ENCODE measurements around the gene NPHS1.
A peak's percentile ranks its signal among the peaks of the same experiment; 100 is the strongest.
"Not testable (repeated sequence)": the region's sequence is repeated elsewhere in the genome, so short reads cannot be mapped to it uniquely, and the experiment has no call there.

Gene NPHS1

DNA sequence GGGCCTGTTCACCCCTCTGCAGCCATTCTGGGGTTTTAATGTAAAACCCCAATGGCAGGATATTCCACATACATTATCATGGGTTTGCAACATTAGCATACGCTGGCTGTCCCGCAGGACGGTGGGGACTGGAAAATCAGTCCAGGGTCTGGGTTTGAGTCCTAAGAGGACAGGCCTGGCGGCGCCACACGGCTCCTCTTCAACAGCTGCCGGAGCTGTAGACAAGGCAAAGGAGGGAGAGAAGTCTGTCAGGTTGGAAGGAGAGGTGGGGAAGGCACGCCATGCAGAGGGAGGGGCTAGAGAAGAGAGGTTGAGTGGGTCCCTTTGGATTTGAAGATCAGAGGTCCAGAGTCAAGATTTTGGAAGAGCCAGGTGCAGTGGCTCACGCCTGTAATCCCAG lies 36.1 kb upstream of the NPHS1 start:
- H3K9ac ChIP-seq (ENCODE audit: low read depth, low read length): no peak overlapping the region
- peaks cover 13% of the 10 kb centered on the region; the same call in 1 of the 2 replicates for H3K36me3 ChIP-seq (ENCODE audit: insufficient read depth, low read length)
- H3K4me1 ChIP-seq (ENCODE audit: insufficient read depth, low read length): no peaks in the 10 kb centered on the region
- no peaks in the 10 kb centered on the region for H3K9me3 ChIP-seq (ENCODE audit: control insufficient read depth, insufficient read depth, low read length)

GRCh38 chr19:35887197-35887596 lies 34.9 kb upstream of the NPHS1 start:
- no peaks in the 10 kb centered on the region for H3K9me3 ChIP-seq (ENCODE audit: control insufficient read depth, insufficient read depth, low read length)
- H3K36me3 ChIP-seq (ENCODE audit: insufficient read depth, low read length): peaks cover 10% of the 10 kb centered on the region; the same call in 1 of the 2 replicates
- H3K9ac ChIP-seq (ENCODE audit: low read depth, low read length): no peak overlapping the region
- H3K4me1 ChIP-seq (ENCODE audit: insufficient read depth, low read length): no peaks in the 10 kb centered on the region

GRCh38 chr19:35885904-35886303 lies 33.6 kb upstream of the NPHS1 start:
- H3K9ac ChIP-seq (ENCODE audit: low read depth, low read length): no peak overlapping the region
- no peaks in the 10 kb centered on the region for H3K9me3 ChIP-seq (ENCODE audit: control insufficient read depth, insufficient read depth, low read length)

GRCh38 chr19:35885225-35885738 lies 33.0 kb upstream of the NPHS1 start:
- Histone ChIP-seq H3K4me1 (ENCODE audit: insufficient read depth, low read length) (no peaks in the 10 kb centered on the region), H3K9ac (ENCODE audit: low read depth, low read length) (no peak overlapping the region), H3K9me3 (ENCODE audit: control insufficient read depth, insufficient read depth, low read length) (no peaks in the 10 kb centered on the region), H3K36me3 (ENCODE audit: insufficient read depth, low read length) (peaks cover 7% of the 10 kb centered on the region; the same call in 1 of the 2 replicates)

More at GRCh38 chr19:35885904-35886303, 33.6 kb upstream of the NPHS1 start:
- H3K4me1 ChIP-seq (ENCODE audit: insufficient read depth, low read length): no peaks in the 10 kb centered on the region
- H3K36me3 ChIP-seq (ENCODE audit: insufficient read depth, low read length): peaks cover 7% of the 10 kb centered on the region; the same call in 1 of the 2 replicates

DNA sequence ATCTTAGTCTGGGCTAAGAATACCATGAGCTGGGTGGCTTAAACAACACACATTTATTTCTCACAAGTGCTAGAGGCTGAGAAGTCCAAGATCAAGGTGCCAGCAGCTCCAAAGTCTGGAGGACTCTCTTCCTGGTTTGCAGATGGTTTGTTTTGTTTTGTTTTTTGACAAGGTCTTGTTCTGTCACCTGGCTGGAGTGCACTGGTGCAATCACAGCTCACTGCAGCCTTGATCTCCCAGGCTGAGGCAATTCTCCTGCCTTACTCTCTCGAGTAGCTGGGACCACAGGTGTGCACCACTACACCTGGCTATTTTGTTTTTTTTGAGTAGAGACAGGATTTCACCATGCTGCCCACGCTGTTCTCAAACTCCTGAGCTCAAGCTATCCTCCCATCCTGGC lies 31.6 kb upstream of the NPHS1 start:
- Histone ChIP-seq H3K9me3 (ENCODE audit: control insufficient read depth, insufficient read depth, low read length) (no peaks in the 10 kb centered on the region), H3K36me3 (ENCODE audit: insufficient read depth, low read length) (no peaks in the 10 kb centered on the region; the same call in 1 of the 2 replicates), H3K4me1 (ENCODE audit: insufficient read depth, low read length) (0 out of 2 replicates have a peak, but pooled peaks cover 4% of the 10 kb centered on the region)

DNA sequence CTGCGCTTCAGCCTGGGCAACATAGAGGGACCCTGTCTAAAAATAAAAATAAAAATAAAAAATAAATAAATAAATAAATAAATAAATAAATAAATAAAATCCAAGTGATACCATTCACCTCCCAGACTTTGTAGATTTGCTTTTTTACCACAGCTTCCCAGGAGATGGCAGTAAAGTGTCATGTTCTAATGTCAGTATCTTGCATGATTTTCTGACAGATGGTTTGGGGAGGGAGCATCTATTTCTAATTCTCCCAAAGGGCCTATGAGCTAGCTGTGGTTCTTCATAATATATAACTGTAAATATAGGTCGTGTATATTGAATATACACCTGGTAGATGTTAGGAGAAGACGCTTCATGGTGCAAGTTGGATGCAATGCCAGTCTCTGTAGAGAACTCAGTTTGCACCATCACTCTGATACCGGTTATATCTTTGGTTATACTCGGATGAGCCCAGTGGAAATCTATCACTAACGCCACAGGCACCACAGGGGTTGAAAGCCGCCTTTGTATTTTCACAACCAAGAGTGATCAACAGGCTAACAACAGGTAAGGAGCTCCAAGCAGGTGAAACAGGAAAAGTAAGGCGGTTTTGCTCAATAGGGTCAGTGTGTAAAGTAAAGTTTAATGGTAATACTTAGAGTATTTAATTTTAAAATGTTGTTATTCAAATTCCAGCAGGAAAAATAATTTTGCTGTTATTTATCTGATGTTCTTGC lies 30.0 kb upstream of the NPHS1 start:
- Histone ChIP-seq H3K36me3 (ENCODE audit: insufficient read depth, low read length) (no peaks in the 10 kb centered on the region; the same call in 1 of the 2 replicates), H3K9me3 (ENCODE audit: control insufficient read depth, insufficient read depth, low read length) (no peaks in the 10 kb centered on the region), H3K9ac (ENCODE audit: low read depth, low read length) (no peak overlapping the region), H3K4me1 (ENCODE audit: insufficient read depth, low read length) (0 out of 2 replicates have a peak, but pooled peaks cover 4% of the 10 kb centered on the region)

More for the DNA sequence above, 31.6 kb upstream of the NPHS1 start:
- H3K9ac ChIP-seq (ENCODE audit: low read depth, low read length): no peak overlapping the region

- H3K9ac ChIP-seq (ENCODE audit: low read depth, low read length): no peak overlapping the region
- no peaks in the 10 kb centered on the region for H3K9me3 ChIP-seq (ENCODE audit: control insufficient read depth, insufficient read depth, low read length)
- no peaks in the 10 kb centered on the region for H3K36me3 ChIP-seq (ENCODE audit: insufficient read depth, low read length)
- 0 out of 2 replicates have a peak, but pooled peaks cover 4% of the 10 kb centered on the region for H3K4me1 ChIP-seq (ENCODE audit: insufficient read depth, low read length)
These were observed 27.5 kb upstream of the NPHS1 start for GRCh38 chr19:35879770-35880317.

DNA sequence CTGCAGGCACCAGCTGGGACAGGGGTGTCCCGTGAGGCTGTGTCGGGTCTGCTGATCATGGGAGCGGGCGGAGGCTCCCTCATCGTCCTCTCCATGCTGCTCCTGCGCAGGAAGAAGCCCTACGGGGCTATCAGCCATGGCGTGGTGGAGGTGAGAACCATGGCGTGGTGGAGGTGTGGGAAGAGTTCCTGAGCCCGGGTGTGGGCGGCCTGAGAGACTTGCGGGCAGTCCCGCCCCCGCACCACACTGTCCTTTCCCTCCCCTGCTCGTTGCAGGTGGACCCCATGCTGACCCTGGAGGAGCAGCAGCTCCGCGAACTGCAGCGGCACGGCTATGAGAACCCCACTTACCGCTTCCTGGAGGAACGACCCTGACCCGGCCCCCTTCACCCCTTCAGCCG lies 26.8 kb upstream of the NPHS1 start:
- no peaks in the 10 kb centered on the region for H3K36me3 ChIP-seq (ENCODE audit: insufficient read depth, low read length)
- H3K9ac ChIP-seq (ENCODE audit: low read depth, low read length): peak overlapping the region; percentile 20; the same call in 1 of the 2 replicates
- 0 out of 2 replicates have a peak, but pooled peaks cover 4% of the 10 kb centered on the region for H3K4me1 ChIP-seq (ENCODE audit: insufficient read depth, low read length)
- no peaks in the 10 kb centered on the region for H3K9me3 ChIP-seq (ENCODE audit: control insufficient read depth, insufficient read depth, low read length)

DNA sequence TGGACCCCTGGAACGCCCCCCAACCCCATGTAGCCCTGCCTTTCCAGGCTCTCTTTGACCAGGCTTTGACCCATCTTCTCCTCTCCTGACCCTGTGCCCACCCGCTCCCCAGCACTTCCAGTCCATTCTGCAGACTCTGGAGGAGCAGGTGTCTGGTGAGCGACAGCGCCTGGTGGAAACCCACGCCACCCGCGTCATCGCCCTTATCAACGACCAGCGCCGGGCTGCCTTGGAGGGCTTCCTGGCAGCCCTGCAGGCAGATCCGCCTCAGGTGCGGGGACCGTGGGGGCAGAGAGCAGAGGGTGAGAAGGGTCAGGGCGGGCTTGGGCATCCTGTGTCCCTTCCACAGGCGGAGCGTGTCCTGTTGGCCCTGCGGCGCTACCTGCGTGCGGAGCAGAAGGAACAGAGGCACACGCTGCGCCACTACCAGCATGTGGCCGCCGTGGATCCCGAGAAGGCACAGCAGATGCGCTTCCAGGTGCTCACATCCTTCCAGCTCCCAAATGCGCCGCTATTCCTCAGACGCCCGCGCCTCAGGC lies 22.2 kb upstream of the NPHS1 start:
- no peaks in the 10 kb centered on the region for H3K9me3 ChIP-seq (ENCODE audit: control insufficient read depth, insufficient read depth, low read length)
- no peaks in the 10 kb centered on the region for H3K36me3 ChIP-seq (ENCODE audit: insufficient read depth, low read length)
- H3K4me1 ChIP-seq (ENCODE audit: insufficient read depth, low read length): peaks cover 4% of the 10 kb centered on the region; the same call in 1 of the 2 replicates
- no peak overlapping the region for H3K9ac ChIP-seq (ENCODE audit: low read depth, low read length)

DNA sequence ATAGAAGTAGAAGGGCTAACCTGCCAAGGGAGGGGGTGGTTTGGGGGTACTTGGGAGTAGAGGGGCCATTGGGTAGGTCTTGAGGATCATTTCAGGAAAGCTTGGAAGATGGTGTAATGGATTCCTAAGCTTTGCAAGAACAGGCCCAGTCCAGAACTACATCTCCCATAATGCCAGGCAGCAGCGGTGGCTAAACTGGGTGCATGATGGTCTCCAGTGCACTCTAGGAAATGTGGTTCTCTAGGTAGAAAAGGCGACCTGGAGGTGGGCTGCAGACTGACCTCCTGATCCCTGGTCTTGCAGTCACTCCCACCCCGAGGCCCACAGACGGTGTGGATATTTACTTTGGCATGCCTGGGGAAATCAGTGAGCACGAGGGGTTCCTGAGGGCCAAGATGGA lies 19.9 kb upstream of the NPHS1 start:
- no peak overlapping the region for H3K9ac ChIP-seq (ENCODE audit: low read depth, low read length)
- no peaks in the 10 kb centered on the region for H3K36me3 ChIP-seq (ENCODE audit: insufficient read depth, low read length)
- H3K9me3 ChIP-seq (ENCODE audit: control insufficient read depth, insufficient read depth, low read length): no peaks in the 10 kb centered on the region
- H3K4me1 ChIP-seq (ENCODE audit: insufficient read depth, low read length): no peaks in the 10 kb centered on the region; the same call in 1 of the 2 replicates

- Histone ChIP-seq H3K9me3 (ENCODE audit: control insufficient read depth, insufficient read depth, low read length) (no peaks in the 10 kb centered on the region), H3K9ac (ENCODE audit: low read depth, low read length) (no peak overlapping the region), H3K4me1 (ENCODE audit: insufficient read depth, low read length) (no peaks in the 10 kb centered on the region; the same call in 1 of the 2 replicates), H3K36me3 (ENCODE audit: insufficient read depth, low read length) (no peaks in the 10 kb centered on the region)
These were observed 19.3 kb upstream of the NPHS1 start for GRCh38 chr19:35871611-35872010.

GRCh38 chr19:35870798-35871197 lies 18.5 kb upstream of the NPHS1 start:
- Histone ChIP-seq H3K9ac (ENCODE audit: low read depth, low read length) (peak overlapping the region; percentile 54; the same call in 1 of the 2 replicates), H3K9me3 (ENCODE audit: control insufficient read depth, insufficient read depth, low read length) (no peaks in the 10 kb centered on the region), H3K36me3 (ENCODE audit: insufficient read depth, low read length) (no peaks in the 10 kb centered on the region), H3K4me1 (ENCODE audit: insufficient read depth, low read length) (no peaks in the 10 kb centered on the region; the same call in 1 of the 2 replicates)

- not testable (repeated sequence) for H3K4me1 ChIP-seq (ENCODE audit: insufficient read depth, low read length); H3K9me3 ChIP-seq (ENCODE audit: control insufficient read depth, insufficient read depth, low read length); H3K36me3 ChIP-seq (ENCODE audit: insufficient read depth, low read length)
- H3K9ac ChIP-seq (ENCODE audit: low read depth, low read length): peak overlapping the region; percentile 54; the same call in 1 of the 2 replicates
These were observed 17.9 kb upstream of the NPHS1 start for GRCh38 chr19:35870124-35870736.

Measured in ES-I3 (cell line).